Posterior cingulate gyrus (tissue), 11 donors: ENCODE data around the gene INVS.
"Not testable (repeated sequence)": the region's sequence is repeated elsewhere in the genome, so short reads cannot be mapped to it uniquely, and the experiment has no call there.

ENCODE experiments used
- DNase-seq, 10 donors: peaks; one replicate each; pipeline versions ENCODE4 v3.0.0 to v3.0.0-alpha.2; 2020 to 2021; ENCODE audit warnings: mixed read lengths in 3 of 10
- intact Hi-C: fragments of 100-400 bp; cut with DNase I; formaldehyde crosslinking; loops from one replicate; pipeline ENCODE4 v1.15.1; 2023

Gene INVS

GRCh38 chr9:100117316-100117715 lies 18.3 kb downstream of the INVS start:
- intact Hi-C loops = no loop called here
- no peak for DNase-seq

- no peak for DNase-seq
- intact Hi-C loops = no loop called here
Observed at GRCh38 chr9:100120286-100120685, 21.2 kb downstream of the INVS start.

DNA sequence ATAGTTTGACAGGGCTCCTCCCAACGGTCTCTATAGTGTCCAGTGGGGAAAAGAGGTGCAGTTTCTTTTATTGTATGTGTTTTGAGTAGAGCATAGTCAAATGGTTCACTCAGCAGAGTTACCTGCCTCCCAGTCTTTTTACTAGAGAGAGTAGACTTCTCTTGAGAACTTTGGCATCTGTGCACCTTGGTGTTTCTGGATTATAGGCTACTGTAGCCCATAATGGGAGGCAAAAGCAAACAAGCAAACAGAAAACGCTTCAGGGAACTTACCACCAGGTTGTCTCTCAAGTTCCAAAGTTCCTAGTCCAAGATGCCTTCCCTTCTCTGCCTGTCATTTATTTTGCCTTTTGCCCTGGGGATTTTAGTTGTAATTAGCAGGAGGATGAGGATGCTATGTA lies 26.2 kb downstream of the INVS start:
- intact Hi-C loops = no loop called here
- DNase-seq = no peak

- DNase-seq = no peak
- intact Hi-C loops = no loop called here
Observed at GRCh38 chr9:100125910-100126309, 26.9 kb downstream of the INVS start.

GRCh38 chr9:100126423-100126822 lies 27.4 kb downstream of the INVS start:
- intact Hi-C loops = no loop called here
- no peak for DNase-seq

GRCh38 chr9:100129772-100130171 lies 30.7 kb downstream of the INVS start:
- intact Hi-C loops = no loop called here
- no peak for DNase-seq

- DNase-seq = no peak
- intact Hi-C loops = no loop called here
Observed at GRCh38 chr9:100131216-100131615, 32.2 kb downstream of the INVS start.

- intact Hi-C loops = no loop called here
- no peak for DNase-seq
Observed at GRCh38 chr9:100131875-100132430, 32.9 kb downstream of the INVS start.

DNA sequence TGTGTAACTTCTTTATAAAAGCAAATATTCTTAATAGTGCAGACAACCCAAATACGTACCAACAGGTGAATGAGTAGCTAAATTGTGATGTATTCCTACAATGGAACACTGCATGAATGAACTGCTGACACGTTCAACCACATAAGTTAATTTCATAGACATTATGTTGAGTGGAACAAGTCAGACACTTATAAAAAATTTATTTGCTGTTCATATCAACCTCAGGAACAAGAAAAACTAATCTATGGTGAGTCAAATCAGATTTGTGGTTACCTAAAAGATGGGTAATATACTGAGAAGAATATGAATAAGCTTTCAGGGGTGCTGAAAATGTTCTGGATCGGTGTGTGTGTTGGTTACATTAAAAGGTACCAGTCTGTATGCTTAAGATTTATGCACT lies 35.7 kb downstream of the INVS start:
- no peak for DNase-seq

GRCh38 chr9:100136799-100137198 lies 37.8 kb downstream of the INVS start:
- intact Hi-C loops, DNase-seq: not testable (repeated sequence)

More for the DNA sequence above, 35.7 kb downstream of the INVS start:
- intact Hi-C loops = no loop called here

- intact Hi-C loops, DNase-seq: not testable (repeated sequence)
Observed at GRCh38 chr9:100140303-100140702, 41.3 kb downstream of the INVS start.

DNA sequence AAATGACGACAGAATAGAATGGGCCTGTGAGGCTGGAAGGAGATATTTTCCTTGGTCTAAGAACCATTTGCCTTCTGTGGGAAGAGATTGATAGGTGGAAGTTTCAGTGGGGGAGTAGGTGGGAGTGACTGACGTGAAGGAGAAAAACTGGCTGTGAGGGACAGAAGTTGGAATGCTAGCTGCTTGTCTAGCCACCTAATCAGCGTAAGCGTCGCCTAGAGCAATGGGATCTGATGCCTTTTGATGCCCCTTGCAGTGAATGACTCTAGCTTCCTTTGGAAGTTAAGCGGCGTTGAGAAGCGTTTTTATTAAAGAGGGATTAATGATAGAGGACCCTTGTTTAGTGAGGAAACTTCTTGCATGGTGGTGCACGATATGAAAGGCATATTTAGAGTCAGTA lies 42.8 kb downstream of the INVS start:
- intact Hi-C loops, DNase-seq: not testable (repeated sequence)

DNA sequence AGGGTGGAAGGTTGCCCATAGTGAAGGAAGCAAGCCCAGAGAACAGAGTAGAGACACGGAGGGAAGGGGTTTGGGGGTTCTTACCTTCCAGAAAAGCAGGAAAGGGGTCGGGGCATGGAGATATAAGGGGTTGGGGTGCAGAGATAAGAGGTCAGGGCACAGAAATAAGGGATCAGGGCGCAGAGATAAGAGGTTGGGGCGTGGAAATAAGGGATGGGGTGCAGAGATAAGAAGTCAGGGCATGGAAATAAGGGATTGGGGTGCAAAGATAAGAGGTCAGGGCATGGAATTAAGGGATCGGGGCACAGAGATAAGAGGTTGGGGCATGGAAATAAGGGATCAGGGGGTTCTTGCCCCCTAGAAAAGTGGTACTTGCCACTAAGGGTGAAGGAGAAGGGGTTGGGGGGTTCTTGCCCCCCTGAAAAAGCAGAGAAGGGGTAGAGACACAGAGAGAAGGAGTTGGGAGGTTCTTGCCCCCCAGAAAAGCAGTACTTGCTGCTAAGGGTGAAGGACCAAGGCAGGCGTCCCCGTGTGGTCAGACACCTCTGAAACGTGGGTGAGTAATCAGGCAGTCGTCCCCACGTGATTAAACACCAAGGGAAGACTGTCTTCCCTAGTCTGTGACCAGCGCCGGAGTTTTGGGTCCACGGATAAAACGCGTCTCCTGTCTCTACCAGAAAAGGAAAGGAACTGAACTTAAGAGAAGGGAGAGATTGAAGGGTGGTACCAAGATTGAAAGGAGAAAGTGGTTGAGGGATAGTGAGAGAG lies 46.3 kb downstream of the INVS start:
- intact Hi-C loops = not testable (repeated sequence)

DNA sequence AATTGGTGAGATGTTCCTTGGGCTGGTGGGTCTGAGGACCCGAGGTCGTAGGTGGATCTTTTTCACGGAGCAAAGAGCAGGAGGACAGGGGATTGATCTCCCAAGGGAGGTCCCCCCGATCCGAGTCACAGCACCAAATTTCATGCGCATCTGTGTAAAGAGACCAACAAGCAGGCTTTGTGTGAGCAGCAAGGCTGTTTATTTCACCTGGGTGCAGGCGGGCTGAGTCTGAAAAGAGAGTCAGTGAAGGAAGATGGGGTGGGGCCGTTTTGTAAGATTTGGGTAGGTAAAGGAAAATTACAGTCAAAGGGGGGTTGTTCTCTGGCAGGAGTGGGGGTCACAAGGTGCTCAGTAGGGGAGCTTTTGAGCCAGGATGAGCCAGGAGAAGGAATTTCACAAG lies 46.9 kb downstream of the INVS start:
- DNase-seq, intact Hi-C loops: not testable (repeated sequence)

More for the DNA sequence above, 46.3 kb downstream of the INVS start:
- not testable (repeated sequence) for DNase-seq

- no peak for DNase-seq
- intact Hi-C loops = no loop called here
Observed at GRCh38 chr9:100150214-100150613, 51.2 kb downstream of the INVS start.

DNA sequence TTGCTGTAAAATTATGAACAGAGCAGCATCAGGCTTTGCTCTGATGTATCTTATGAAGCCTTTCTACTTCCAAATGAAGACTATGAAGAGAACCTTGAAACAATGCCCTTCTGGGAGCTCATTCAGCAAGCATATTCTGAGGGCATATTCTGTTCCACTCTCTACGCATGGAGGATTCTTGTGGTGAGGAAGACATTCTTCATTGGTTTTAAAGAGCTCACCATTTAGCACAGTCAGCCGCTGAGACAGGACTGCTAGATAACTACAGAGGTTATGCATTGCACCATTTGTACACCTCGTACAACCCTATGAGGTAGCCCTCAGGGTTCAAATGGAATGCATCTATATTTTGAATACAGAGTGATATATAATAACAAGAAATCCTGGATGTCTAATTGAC lies 61.0 kb downstream of the INVS start:
- intact Hi-C loops = no loop called here
- no peak for DNase-seq

DNA sequence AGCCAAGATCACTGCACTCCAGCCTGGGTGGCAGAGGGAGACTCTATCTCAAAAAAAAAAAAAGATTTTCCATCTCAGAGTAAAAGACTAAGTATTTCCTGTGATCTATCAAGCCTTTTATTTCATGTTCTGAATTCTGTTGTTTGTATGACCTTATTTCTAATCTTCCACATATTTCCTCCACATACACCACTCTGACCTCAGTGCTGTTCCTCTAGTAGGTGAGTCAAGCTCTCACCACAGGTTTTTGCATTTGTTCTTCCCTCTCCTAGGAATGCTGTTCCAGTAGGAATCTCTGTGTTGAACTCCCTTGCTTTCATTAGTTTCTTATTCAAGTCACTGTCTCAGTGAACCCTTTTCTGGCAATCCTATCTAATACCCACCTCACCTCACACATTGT lies 68.1 kb downstream of the INVS start:
- DNase-seq = no peak
- intact Hi-C loops = no loop called here

- no peak for DNase-seq
- intact Hi-C loops = no loop called here
Observed at GRCh38 chr9:100167915-100168654, 69.0 kb downstream of the INVS start.

DNA sequence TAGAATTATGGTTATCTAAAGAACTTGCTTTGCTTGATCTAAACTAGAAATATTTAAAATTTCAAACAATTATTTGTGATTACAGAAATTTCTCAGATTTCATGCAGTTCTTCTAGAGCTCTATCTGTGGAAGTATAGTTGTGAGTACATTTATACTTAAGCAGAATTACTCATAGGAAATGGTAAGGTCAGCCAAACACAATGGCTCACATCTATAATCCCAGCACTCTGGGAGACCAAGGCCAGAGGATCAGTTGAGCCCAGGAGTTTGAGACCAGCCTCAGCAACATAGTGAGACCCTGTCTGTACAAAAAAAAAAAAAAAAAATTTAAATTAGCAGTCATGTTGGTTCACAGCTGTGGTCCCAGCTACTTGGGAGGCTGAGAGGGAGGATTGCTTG lies 71.0 kb downstream of the INVS start:
- no peak for DNase-seq
- intact Hi-C loops = no loop called here

DNA sequence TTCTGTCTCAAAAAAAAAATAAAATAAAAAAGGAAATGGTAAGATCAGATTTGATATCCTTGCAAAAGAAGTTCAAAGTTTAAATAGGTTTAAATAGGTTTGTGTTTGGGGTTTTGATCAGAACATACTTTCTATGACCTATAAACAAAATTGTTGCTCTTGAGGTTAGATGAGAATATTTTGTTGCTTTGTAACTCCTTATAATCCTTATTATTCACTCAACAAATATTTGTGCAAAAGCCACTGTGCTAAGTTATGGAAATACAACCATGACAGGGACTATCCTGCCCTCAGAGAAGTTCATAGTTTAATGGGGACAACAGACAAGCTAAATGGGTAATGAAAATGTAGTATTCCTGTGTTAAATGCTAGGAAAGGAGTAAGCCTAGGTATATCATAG lies 71.5 kb downstream of the INVS start:
- intact Hi-C loops = no loop called here
- DNase-seq = no peak

GRCh38 chr9:100186356-100186755 lies 87.3 kb downstream of the INVS start:
- no peak for DNase-seq
- intact Hi-C loops = no loop called here

DNA sequence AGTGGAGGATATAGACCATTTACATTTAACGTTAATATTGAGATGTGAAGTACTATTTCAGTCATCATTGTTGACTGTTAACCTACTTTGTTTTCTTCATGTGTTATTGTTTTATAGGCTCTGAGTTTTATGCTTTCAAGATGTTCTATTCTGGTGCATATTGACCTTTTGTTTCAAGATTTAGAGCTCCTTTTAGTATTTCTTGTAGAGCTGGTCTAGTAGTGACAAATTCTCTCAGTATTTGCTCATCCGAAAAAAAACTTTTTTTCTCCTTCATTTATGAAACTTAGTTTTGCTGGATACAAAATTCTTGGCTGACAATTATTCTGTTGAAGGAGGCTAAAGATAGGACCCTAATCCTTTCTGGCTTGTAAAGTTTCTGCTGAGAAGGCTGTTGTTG lies 91.3 kb downstream of the INVS start:
- no peak for DNase-seq
- intact Hi-C loops = no loop called here
